Calu3 (cell line): ENCODE measurements around the gene FAM89B. TPM values are rescaled to one million over a fixed set of nuclear protein-coding genes. Genes with fewer than 3 reads are reported as not detected.

ENCODE experiments used
- BruUV-seq: library from RNA; stranded (reverse); fragments of 400-500 nt; replicated peaks from 2 replicates; lab custom pipeline; 2021; lab: Mats Ljungman, UMichigan
- CTCF ChIA-PET: fragments of 300-600 bp; sonication (Branson Sonifier 250); formaldehyde crosslinking; loops from one replicate; lab custom pipeline; 2022; ENCODE audit warnings: antibody characterized with exemption; lab: Charles Lee
- DNase-seq: peaks from one replicate; pipeline ENCODE4 v3.0.0; 2022
- H3K27ac Mint-ChIP-seq: one replicate; pipeline ENCODE4 v1.8.0; 2022; ENCODE audit warnings: mixed read lengths; ENCODE audit not compliant: unreplicated experiment
- H3K27me3 Mint-ChIP-seq: one replicate; pipeline ENCODE4 v1.8.0; 2022; ENCODE audit warnings: mixed read lengths; ENCODE audit not compliant: unreplicated experiment
- H3K36me3 Mint-ChIP-seq: one replicate; pipeline ENCODE4 v1.8.0; 2022; ENCODE audit warnings: mild to moderate bottlenecking, moderate library complexity, mixed read lengths; ENCODE audit not compliant: insufficient read depth, unreplicated experiment
- H3K4me1 Mint-ChIP-seq: one replicate; pipeline ENCODE4 v1.8.0; 2022; ENCODE audit warnings: mild to moderate bottlenecking, low read depth, mixed read lengths; ENCODE audit not compliant: unreplicated experiment
- H3K4me3 Mint-ChIP-seq: one replicate; pipeline ENCODE4 v1.8.0; 2022; ENCODE audit warnings: mild to moderate bottlenecking, low read depth, moderate library complexity, mixed read lengths; ENCODE audit not compliant: unreplicated experiment
- H3K9me3 Mint-ChIP-seq: one replicate; pipeline ENCODE4 v1.8.0; 2022; ENCODE audit warnings: low read depth, mixed read lengths; ENCODE audit not compliant: unreplicated experiment
- intact Hi-C: fragments of 100-400 bp; cut with micrococcal nuclease; formaldehyde crosslinking; loops from one replicate; pipeline ENCODE4 v1.10.0; 2022; ENCODE audit not compliant: unreplicated experiment
- total RNA-seq: library from RNA; stranded (reverse); gene quantifications from 2 replicates; pipeline ENCODE4 v1.2.3, GENCODE V29; 2022
- TF ChIP-seq, protein P1 (sequence below): fragments of 200-600 bp; IDR thresholded peaks from one replicate; pipeline ENCODE4 v1.8.0; 2022; ENCODE audit warnings: antibody characterized with exemption; ENCODE audit not compliant: unreplicated experiment

Gene FAM89B
- total RNA-seq, 1 experiment from 2014 or later: 29.8 TPM

DNA sequence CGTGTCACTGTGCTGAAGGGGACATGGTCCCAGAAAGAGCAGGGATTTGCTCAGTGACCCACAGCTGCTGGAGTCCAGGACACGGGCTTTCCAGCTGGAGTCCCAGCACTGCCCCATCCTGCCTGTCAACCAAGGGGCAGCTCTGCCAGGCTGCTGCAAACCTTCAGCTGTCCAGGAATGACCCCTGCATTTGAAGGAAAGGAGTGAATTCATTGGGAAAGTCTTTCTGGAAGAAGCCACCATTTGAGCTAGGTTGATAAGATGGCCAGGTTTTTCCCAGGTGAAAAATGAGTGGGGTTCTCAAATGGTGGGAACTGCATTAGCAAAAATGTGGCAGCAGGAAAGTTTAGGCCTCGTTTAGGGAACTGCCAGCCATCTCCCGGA is 13.9 kb downstream of the FAM89B start:
- peaks cover 46% of the 10 kb centered on the region for H3K36me3 Mint-ChIP-seq
- H3K4me1 Mint-ChIP-seq: peaks cover 16% of the 10 kb centered on the region
- CTCF ChIA-PET: no interaction called here
- H3K27ac Mint-ChIP-seq: no peak overlapping the region
- no TSS peak for BruUV-seq
- no peaks in the 10 kb centered on the region for H3K9me3 Mint-ChIP-seq
- TF ChIP-seq, protein P1, sequence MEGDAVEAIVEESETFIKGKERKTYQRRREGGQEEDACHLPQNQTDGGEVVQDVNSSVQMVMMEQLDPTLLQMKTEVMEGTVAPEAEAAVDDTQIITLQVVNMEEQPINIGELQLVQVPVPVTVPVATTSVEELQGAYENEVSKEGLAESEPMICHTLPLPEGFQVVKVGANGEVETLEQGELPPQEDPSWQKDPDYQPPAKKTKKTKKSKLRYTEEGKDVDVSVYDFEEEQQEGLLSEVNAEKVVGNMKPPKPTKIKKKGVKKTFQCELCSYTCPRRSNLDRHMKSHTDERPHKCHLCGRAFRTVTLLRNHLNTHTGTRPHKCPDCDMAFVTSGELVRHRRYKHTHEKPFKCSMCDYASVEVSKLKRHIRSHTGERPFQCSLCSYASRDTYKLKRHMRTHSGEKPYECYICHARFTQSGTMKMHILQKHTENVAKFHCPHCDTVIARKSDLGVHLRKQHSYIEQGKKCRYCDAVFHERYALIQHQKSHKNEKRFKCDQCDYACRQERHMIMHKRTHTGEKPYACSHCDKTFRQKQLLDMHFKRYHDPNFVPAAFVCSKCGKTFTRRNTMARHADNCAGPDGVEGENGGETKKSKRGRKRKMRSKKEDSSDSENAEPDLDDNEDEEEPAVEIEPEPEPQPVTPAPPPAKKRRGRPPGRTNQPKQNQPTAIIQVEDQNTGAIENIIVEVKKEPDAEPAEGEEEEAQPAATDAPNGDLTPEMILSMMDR: no peak
- no peak for DNase-seq
- intact Hi-C loops: no loop called here
- H3K4me3 Mint-ChIP-seq: no peak overlapping the region
- H3K27me3 Mint-ChIP-seq: no peaks in the 10 kb centered on the region

DNA sequence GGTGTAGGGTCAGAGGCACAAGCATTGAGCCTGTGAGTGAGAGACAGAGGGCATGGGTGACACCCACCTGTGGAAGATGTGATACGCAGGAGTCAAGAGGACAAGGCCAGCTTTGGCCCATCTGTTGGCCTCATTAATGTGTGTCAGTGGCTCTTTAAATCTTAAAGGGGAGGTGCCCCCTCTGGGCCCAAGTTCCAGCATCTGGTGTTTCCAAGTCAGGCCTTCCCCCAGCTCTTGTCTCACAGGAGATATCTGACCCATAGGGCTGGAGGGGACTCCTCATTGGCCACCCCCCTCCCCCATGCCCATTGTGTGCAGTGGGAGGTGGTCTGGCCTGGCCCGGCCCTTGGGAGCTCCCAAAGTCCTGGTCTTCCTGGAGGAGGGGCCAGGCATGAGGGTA is 14.3 kb downstream of the FAM89B start:
- Mint-ChIP-seq H3K9me3 (no peaks in the 10 kb centered on the region), H3K27ac (no peak overlapping the region), H3K27me3 (no peaks in the 10 kb centered on the region), H3K4me3 (no peak overlapping the region), H3K36me3 (peaks cover 49% of the 10 kb centered on the region), H3K4me1 (peaks cover 16% of the 10 kb centered on the region)
- BruUV-seq: no TSS peak
- TF ChIP-seq, protein P1: no peak
- no peak for DNase-seq
- intact Hi-C loops: no loop called here
- CTCF ChIA-PET: no interaction called here

DNA sequence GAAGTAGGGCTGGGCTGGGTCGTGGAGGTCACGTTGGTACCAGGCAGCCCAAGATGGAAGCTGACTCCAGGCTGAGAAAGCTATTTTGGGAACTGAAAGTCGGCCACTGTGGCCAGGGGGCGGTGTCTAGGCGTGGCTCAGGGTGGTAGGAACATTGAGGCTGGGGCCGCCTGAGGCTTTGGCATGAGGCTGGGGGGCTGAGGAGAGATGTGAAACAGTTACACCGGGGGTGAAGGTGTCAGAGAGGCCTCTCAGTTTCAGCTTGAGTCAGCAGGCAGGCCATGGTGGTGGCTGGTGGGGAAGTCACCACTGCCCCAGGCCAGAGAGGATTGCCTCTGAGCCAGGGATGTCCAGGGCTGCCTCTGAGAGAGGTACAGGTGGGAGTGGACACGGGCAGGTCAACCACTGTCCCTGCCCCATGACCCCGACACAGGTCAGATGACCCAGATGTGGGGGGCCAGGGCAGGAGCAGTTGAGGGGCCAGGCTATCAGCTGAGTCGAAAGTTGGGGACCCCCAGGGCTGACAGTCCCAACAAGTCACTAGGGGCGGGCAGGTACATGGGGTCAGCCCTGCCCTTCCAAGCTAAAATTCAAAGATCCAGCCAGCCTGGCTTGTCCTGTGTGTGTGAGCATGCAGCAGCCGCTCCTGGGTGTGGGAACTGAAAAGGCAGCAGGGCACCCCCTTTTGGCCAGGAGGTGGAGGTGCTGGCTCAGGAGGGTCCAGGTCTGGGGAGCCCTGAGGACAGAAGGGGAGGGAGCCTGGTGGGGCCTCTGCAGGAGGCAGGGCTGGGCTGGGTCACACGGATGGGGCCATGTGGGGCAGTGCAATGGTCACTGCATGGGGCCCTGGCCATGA is 16.1 kb downstream of the FAM89B start:
- TF ChIP-seq, protein P1: peak; percentile 50
- Mint-ChIP-seq H3K9me3 (no peaks in the 10 kb centered on the region), H3K36me3 (peaks cover 51% of the 10 kb centered on the region), H3K27me3 (no peaks in the 10 kb centered on the region), H3K4me1 (peaks cover 16% of the 10 kb centered on the region), H3K4me3 (no peak overlapping the region), H3K27ac (peak overlapping the region; percentile 56)
- CTCF ChIA-PET: interaction anchor here (0.7 to 1.1 kb wide), 4 partner anchors 11 to 46 kb away, joined by 3 to 5 read pairs (median 3); partner anchors contain the start of gene EHBP1L1
- intact Hi-C loops: no loop called here
- BruUV-seq: no TSS peak
- DNase-seq: peak; percentile 64

DNA sequence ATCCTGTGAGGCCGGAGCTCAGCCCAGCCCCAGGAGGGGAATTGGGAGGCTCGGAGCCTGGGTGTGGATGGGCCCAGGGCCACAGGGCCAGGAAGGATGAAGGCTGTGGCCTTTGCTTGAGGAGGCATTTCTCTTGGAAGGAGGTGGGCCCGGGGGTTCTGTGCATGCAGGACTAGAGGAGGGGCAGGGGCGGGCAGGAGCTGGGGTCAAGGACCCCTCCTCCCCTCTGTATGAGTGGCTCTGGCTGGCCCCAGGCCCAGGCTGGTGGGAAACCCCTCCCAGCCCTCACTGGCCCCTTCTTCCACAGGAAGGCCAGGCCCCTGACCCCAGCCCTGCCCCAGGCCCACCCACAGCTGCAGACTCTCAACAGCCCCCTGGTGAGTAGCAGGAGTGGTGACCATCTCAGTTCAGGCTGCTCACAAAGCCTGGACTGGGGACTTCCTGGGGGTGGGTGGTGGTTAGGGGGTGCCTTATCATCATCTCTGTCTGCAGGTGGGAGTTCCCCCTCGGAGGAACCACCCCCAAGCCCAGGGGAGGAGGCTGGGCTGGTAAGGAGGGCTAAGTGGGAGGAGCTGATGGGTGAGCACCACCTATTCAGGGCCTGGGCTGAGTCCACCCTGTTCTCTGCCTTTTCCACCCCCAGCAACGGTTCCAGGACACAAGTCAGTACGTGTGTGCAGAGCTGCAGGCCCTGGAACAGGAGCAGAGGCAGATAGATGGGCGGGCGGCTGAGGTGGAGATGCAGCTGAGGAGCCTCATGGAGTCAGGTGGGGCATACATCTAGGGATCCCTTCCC is 17.3 kb downstream of the FAM89B start:
- no peak for DNase-seq
- BruUV-seq: no TSS peak
- Mint-ChIP-seq H3K36me3 (peaks cover 45% of the 10 kb centered on the region), H3K27me3 (no peaks in the 10 kb centered on the region), H3K4me3 (no peak overlapping the region), H3K27ac (no peak overlapping the region), H3K4me1 (peaks cover 16% of the 10 kb centered on the region), H3K9me3 (no peaks in the 10 kb centered on the region)
- TF ChIP-seq, protein P1: no peak
- intact Hi-C loops: no loop called here
- CTCF ChIA-PET: interaction anchor here (1.0 to 1.1 kb wide), 2 partner anchors 48 to 49 kb away, joined by 3 read pairs; no protein-coding TSS in a partner anchor
